Dermis microvascular lymphatic vessel endothelial cell (primary cell): ENCODE measurements around the gene DENND6B. TPM values are rescaled to one million over a fixed set of nuclear protein-coding genes. Genes with fewer than 3 reads are reported as not detected.

Source experiments
- DNase-seq, 2 donors: peaks; one replicate each; pipeline versions ENCODE4 v3.0.0 to v3.0.0-alpha.2; 2010; ENCODE audit warnings: low read depth in 2 of 2
- total RNA-seq: library from RNA; depleted of rRNA; stranded (reverse); fragments of >200 nt; gene quantifications from 2 replicates; pipeline ENCODE4 v1.2.1, GENCODE V29; 2014

Gene DENND6B
- total RNA-seq, 1 donor from 2014 or later = 0.64 TPM

GRCh38 chr22:50304528-50305392, 22.1 kb downstream of the DENND6B start:
- DNase-seq = no peak

GRCh38 chr22:50303848-50304527, 22.8 kb downstream of the DENND6B start:
- no peak for DNase-seq

DNA sequence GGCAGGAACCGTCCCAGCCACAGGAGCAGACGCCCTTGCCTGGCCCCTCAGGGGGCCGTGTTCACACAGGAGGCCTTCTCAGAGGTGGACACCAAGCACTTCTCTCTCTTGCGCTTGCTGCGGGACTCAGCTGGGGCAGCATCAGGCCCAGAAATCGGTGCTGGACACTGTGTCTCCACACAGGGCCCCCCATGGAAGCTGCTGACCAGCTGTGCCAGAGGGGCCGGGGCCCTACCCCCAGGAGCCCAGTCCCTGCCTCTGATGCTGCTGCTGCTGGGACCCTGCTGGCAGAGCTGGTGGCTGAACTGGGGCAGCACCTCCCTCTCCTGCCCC, 23.3 kb downstream of the DENND6B start:
- no peak for DNase-seq

DNA sequence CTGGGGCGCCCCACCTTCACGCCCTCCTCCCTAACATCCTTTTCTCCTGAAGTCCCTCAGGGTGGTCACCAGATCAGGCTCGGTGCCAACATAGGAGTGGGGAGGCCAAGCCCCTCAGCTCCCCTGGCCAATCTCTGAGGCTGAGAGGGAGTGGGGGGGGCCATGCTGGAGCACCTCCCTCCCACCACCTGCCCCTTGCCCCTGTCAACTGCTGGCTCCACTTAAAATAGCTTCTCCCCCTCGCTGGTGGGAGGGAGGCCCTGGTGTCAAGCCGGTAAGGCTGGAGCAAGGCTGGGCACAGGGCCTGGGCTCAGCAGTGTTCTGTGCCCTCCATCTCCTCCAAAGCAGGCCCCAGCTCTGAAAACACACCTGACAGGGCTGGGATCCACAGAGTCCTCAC, 24.2 kb downstream of the DENND6B start:
- DNase-seq = no peak

DNA sequence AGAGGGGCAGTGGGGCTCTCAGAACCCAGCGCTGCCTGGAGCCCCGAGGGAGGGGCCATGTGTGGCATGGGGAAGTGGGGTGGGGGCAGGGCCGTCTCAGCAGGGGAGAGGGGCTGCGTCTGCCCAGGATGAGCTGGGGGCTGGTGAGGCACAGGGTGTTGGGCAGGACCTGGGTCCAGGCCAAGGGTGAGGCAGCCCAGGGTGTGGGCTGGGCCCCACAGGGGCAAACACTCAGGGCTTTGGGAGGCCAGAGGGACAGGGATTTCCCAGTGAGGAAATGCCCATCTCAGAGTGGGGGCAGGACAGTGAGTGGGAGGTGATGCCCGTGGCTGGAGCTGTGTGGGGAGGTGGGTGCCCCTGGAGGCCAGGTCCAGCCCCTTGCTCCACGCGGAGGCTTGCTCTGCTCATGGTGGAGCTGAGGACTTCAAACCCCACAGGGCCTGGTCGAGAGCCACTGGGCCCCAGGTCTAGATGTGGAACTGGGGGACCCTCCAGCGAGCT, 24.7 kb downstream of the DENND6B start:
- DNase-seq = no peak

GRCh38 chr22:50301581-50301991, 25.2 kb downstream of the DENND6B start:
- DNase-seq = no peak

GRCh38 chr22:50300620-50301257, 26.1 kb downstream of the DENND6B start:
- DNase-seq = no peak

DNA sequence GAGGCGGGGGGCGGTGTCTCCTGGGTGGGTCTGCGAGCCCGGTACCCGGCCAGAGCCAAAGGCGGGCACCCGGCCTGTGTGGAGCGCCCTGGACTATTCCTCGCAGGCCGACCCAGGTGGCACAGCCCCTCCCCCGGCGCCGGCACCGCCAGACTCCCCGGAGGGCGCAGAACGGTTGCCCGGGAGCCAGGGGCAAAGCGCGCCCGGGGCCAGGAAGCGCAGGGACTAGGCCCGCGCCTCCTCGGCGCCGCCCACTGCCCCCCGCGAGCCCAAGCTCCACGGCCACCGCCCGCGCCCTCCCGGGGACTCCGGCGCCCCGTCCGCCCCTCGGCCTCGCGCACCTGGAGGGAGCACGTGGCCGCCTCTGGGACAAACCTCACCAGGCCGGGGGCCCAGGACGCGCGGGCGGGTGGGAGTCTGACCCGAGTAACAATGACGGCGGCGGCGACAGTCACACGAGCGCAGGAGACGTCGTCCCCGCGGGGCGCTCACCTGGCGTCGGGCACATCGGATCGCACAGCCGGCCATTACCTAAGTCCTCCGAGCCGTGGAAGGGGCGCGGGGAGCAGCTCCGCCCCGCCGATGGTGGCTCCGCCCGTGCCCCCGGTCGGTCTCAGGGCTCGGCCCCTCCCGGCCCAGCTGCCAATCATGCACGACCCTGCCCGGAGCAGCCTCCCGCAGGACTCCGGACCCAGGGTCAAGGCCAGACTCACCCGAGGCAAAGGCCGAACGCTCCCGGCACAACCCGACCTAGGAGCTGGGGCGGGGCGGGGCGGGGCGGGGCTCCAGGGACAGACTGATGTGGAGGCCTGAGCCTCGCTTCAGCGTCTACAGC, 26.8 kb downstream of the DENND6B start:
- no peak for DNase-seq

- peak in 1 of 2 donors; percentile 40 for DNase-seq
Observed at GRCh38 chr22:50298937-50299784, 27.7 kb downstream of the DENND6B start.

- no peak for DNase-seq
Observed at GRCh38 chr22:50298266-50298637, 28.6 kb downstream of the DENND6B start.

GRCh38 chr22:50297510-50298265, 29.1 kb downstream of the DENND6B start:
- DNase-seq = no peak

DNA sequence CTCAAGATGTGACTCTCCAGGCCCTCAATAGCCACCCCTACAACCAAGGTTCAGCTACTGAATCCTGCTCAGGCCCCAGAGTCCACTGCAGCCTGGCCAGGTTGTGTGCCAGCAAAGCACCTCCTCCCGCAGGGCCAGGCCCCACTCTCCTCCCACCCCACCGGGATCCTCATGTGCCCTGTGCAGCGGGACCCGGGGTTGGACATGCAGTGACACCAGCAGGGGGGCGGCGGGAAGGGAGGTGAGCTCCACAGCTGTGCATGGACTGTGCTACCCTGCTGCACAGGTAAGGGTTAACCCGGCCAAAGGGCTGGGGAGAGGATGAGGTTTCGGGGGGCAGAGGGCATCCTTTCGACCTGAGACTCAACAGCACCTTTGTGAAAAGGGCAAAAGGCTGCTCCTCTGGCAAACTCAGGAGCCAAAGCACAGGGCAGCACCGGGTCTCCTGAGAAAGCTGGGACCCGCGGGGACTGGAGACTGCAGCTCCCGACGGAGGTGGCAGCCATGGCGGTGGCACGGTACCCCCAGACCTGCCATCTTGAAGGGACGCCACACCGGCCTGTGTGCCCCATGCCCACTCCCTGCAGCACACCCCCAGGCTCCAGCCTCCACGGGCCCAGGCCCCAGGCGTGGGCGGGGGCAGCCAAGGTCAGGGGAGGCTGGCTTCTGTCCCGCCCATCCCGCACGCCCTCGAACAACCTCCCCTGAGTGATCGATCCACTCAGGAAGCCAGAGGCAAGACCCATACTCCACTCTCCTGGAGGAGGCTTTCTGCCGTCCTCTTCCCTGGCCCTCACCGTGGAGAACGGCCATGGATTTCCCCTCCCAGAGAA, 29.9 kb downstream of the DENND6B start:
- DNase-seq = no peak

GRCh38 chr22:50294319-50294656, 32.5 kb downstream of the DENND6B start:
- DNase-seq = no peak

- peak; percentile 60 to 89 for DNase-seq
Observed at GRCh38 chr22:50293441-50294318, 33.1 kb downstream of the DENND6B start.

- DNase-seq = peak in 1 of 2 donors; percentile 32
Observed at GRCh38 chr22:50292643-50293440, 34.0 kb downstream of the DENND6B start.

DNA sequence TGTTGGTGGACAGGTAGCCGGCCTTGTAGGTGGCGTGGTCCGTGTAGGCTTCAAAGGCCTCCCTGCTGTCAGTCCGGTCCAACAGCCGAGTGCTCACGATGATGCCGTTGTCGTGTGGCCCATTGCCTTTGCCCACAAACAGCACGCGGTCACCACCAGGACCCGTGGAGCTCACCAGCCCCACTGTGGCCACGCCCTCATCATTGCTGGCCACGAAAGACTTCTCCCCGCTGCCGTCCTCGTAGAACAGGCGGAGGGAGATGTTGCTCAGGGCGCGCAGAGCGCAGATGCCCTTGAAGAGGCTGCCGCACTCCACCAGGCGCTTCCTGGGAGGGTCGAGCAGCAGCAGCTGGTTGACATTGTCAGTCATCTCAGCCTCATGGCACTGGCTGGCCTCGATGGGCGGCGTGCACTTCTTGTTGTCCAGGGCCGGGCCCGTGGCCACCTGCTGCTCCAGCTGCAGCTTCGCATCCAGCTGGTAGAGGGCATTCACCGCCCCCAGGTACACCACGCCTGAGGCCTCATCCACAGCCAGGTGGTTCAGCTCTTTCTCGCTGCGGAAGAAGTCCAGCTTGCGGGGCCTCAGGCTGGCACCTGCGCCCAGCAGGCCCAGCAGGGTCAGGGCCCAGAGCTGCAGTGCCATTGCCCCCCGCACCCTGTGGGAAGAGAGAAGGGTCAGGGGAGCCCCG, 36.7 kb downstream of the DENND6B start:
- no peak for DNase-seq
